Measurements from ENCODE around the gene PHF12.

The PHF12 gene

GRCh38 chr17:28983286-28984230, 32.2 kb upstream of the PHF12 start:
- Mint-ChIP-seq H3K4me1 (peaks cover 21% of the 10 kb centered on the region), H3K36me3 (no peaks in the 10 kb centered on the region), H3K27ac (peak overlapping the region; percentile 76), H3K9me3 (no peaks in the 10 kb centered on the region), H3K4me3 (no peak overlapping the region), H3K27me3 (peaks cover 10% of the 10 kb centered on the region)
- ATAC-seq = no peak

- Mint-ChIP-seq H3K36me3 (no peaks in the 10 kb centered on the region), H3K27ac (peak overlapping the region; percentile 76), H3K4me1 (peaks cover 21% of the 10 kb centered on the region), H3K27me3 (peaks cover 16% of the 10 kb centered on the region), H3K4me3 (no peak overlapping the region), H3K9me3 (no peaks in the 10 kb centered on the region)
- ATAC-seq = peak; percentile 72
Measured at GRCh38 chr17:28982131-28982793, 30.9 kb upstream of the PHF12 start.

GRCh38 chr17:28978356-28978964, 27.1 kb upstream of the PHF12 start:
- Mint-ChIP-seq H3K27me3 (peaks cover 16% of the 10 kb centered on the region), H3K36me3 (no peaks in the 10 kb centered on the region), H3K4me1 (peaks cover 16% of the 10 kb centered on the region), H3K9me3 (no peaks in the 10 kb centered on the region), H3K27ac (no peak overlapping the region), H3K4me3 (no peak overlapping the region)
- ATAC-seq = no peak

- H3K4me1 Mint-ChIP-seq = peaks cover 10% of the 10 kb centered on the region
- H3K4me3 Mint-ChIP-seq = no peak overlapping the region
- no peak overlapping the region for H3K27ac Mint-ChIP-seq
- H3K9me3 Mint-ChIP-seq = no peaks in the 10 kb centered on the region
- H3K27me3 Mint-ChIP-seq = peaks cover 16% of the 10 kb centered on the region
- no peak for ATAC-seq
- no peaks in the 10 kb centered on the region for H3K36me3 Mint-ChIP-seq
Measured at GRCh38 chr17:28977659-28978355, 26.5 kb upstream of the PHF12 start.

- no peak overlapping the region for H3K27ac Mint-ChIP-seq
Measured at GRCh38 chr17:28975646-28976045, 24.3 kb upstream of the PHF12 start.

GRCh38 chr17:28975031-28975430, 23.7 kb upstream of the PHF12 start:
- no peak for ATAC-seq
- Mint-ChIP-seq H3K4me3 (no peak overlapping the region), H3K4me1 (no peaks in the 10 kb centered on the region), H3K9me3 (no peaks in the 10 kb centered on the region), H3K36me3 (no peaks in the 10 kb centered on the region), H3K27me3 (peaks cover 24% of the 10 kb centered on the region), H3K27ac (no peak overlapping the region)

More at GRCh38 chr17:28975646-28976045, 24.3 kb upstream of the PHF12 start:
- Mint-ChIP-seq H3K4me1 (no peaks in the 10 kb centered on the region), H3K9me3 (no peaks in the 10 kb centered on the region), H3K4me3 (no peak overlapping the region), H3K36me3 (no peaks in the 10 kb centered on the region), H3K27me3 (peaks cover 24% of the 10 kb centered on the region)
- ATAC-seq = no peak

GRCh38 chr17:28974451-28974850, 23.1 kb upstream of the PHF12 start:
- Mint-ChIP-seq H3K4me1 (no peaks in the 10 kb centered on the region), H3K4me3 (no peak overlapping the region), H3K36me3 (no peaks in the 10 kb centered on the region), H3K27me3 (peaks cover 24% of the 10 kb centered on the region), H3K9me3 (no peaks in the 10 kb centered on the region), H3K27ac (no peak overlapping the region)
- ATAC-seq = no peak

- Mint-ChIP-seq H3K27ac (no peak overlapping the region), H3K27me3 (peaks cover 20% of the 10 kb centered on the region), H3K9me3 (no peaks in the 10 kb centered on the region), H3K36me3 (no peaks in the 10 kb centered on the region), H3K4me3 (no peak overlapping the region), H3K4me1 (no peaks in the 10 kb centered on the region)
- ATAC-seq = no peak
Measured at GRCh38 chr17:28973425-28973824, 22.1 kb upstream of the PHF12 start.

GRCh38 chr17:28972437-28972836, 21.1 kb upstream of the PHF12 start:
- Mint-ChIP-seq H3K27ac (no peak overlapping the region), H3K4me1 (peaks cover 2% of the 10 kb centered on the region), H3K27me3 (peaks cover 10% of the 10 kb centered on the region), H3K36me3 (no peaks in the 10 kb centered on the region), H3K9me3 (no peaks in the 10 kb centered on the region), H3K4me3 (no peak overlapping the region)
- ATAC-seq = no peak

- H3K4me3 Mint-ChIP-seq = no peak overlapping the region
- H3K27me3 Mint-ChIP-seq = peaks cover 8% of the 10 kb centered on the region
- ATAC-seq = no peak
- no peaks in the 10 kb centered on the region for H3K9me3 Mint-ChIP-seq
- H3K27ac Mint-ChIP-seq = no peak overlapping the region
- H3K4me1 Mint-ChIP-seq = peaks cover 7% of the 10 kb centered on the region
- H3K36me3 Mint-ChIP-seq = no peaks in the 10 kb centered on the region
Measured at GRCh38 chr17:28970879-28971278, 19.6 kb upstream of the PHF12 start.

- no peak overlapping the region for H3K4me3 Mint-ChIP-seq
- peaks cover 13% of the 10 kb centered on the region for H3K4me1 Mint-ChIP-seq
- peaks cover 8% of the 10 kb centered on the region for H3K27me3 Mint-ChIP-seq
- no peak for ATAC-seq
- H3K27ac Mint-ChIP-seq = no peak overlapping the region
- H3K36me3 Mint-ChIP-seq = no peaks in the 10 kb centered on the region
- no peaks in the 10 kb centered on the region for H3K9me3 Mint-ChIP-seq
Measured at GRCh38 chr17:28969706-28970393, 18.5 kb upstream of the PHF12 start.

GRCh38 chr17:28968914-28969295, 17.6 kb upstream of the PHF12 start:
- Mint-ChIP-seq H3K4me3 (no peak overlapping the region), H3K4me1 (peaks cover 13% of the 10 kb centered on the region), H3K9me3 (no peaks in the 10 kb centered on the region), H3K36me3 (no peaks in the 10 kb centered on the region), H3K27me3 (peaks cover 11% of the 10 kb centered on the region), H3K27ac (no peak overlapping the region)
- ATAC-seq = no peak

- Mint-ChIP-seq H3K36me3 (no peaks in the 10 kb centered on the region), H3K27ac (no peak overlapping the region), H3K9me3 (no peaks in the 10 kb centered on the region)
Measured at GRCh38 chr17:28968231-28968913, 17.1 kb upstream of the PHF12 start.

More at GRCh38 chr17:28968231-28968913, 17.1 kb upstream of the PHF12 start:
- no peak for ATAC-seq
- peaks cover 13% of the 10 kb centered on the region for H3K4me1 Mint-ChIP-seq
- H3K27me3 Mint-ChIP-seq = peaks cover 16% of the 10 kb centered on the region
- no peak overlapping the region for H3K4me3 Mint-ChIP-seq
